Activated effector memory CD4-positive, alpha-beta T cell treated with anti-CD3 and anti-CD28 coated beads, Interleukin-2, amount 50 U/mL, for 16 hours (primary cell): Measurements from ENCODE around the gene JUNB.
A peak's percentile ranks its signal among the peaks of the same experiment; 100 is the strongest.
"Not testable (repeated sequence)": the region's sequence is repeated elsewhere in the genome, so short reads cannot be mapped to it uniquely, and the experiment has no call there.

Experiments used
- DNase-seq: peaks from one replicate; pipeline ENCODE4 v3.0.0-alpha.2; 2020

JUNB gene

GRCh38 chr19:12789904-12790619 is 1.2 kb upstream of the JUNB start:
- peak; percentile 97 for DNase-seq

GRCh38 chr19:12790628-12791344 is 500 bp upstream of the JUNB start:
- no peak for DNase-seq

GRCh38 chr19:12792051-12792852 is 966 bp downstream of the JUNB start:
- DNase-seq = peak; percentile 91

GRCh38 chr19:12792853-12793289 is 1.6 kb downstream of the JUNB start:
- peak; percentile 76 for DNase-seq

- peak; percentile 97 for DNase-seq
Observed at GRCh38 chr19:12793290-12794195, 2.3 kb downstream of the JUNB start.

- DNase-seq = no peak
Observed at GRCh38 chr19:12794196-12794941, 3.1 kb downstream of the JUNB start.

- no peak for DNase-seq
Observed at GRCh38 chr19:12794971-12795381, 3.7 kb downstream of the JUNB start.

GRCh38 chr19:12796146-12797071 is 5.1 kb downstream of the JUNB start:
- DNase-seq = peak; percentile 91

GRCh38 chr19:12797141-12797587 is 5.9 kb downstream of the JUNB start:
- DNase-seq = no peak

- not testable (repeated sequence) for DNase-seq
Observed at GRCh38 chr19:12797607-12798006, 6.3 kb downstream of the JUNB start.

- DNase-seq = no peak
Observed at GRCh38 chr19:12799742-12800465, 8.6 kb downstream of the JUNB start.

GRCh38 chr19:12800466-12800770 is 9.1 kb downstream of the JUNB start:
- DNase-seq = no peak

GRCh38 chr19:12800923-12801465 is 9.7 kb downstream of the JUNB start:
- peak; percentile 73 for DNase-seq

GRCh38 chr19:12801466-12802266 is 10.4 kb downstream of the JUNB start, which contains the start of the genes PRDX2 and THSD8:
TSS of gene PRDX2 (minus strand) at chr19:12801800. CDS start at chr19:12801261, 539 bp downstream.
TSS of gene THSD8 (plus strand) at chr19:12802069. CDS start at chr19:12802072, 3 bp downstream.
- DNase-seq = peak; percentile 90

GRCh38 chr19:12802267-12803106 is 11.2 kb downstream of the JUNB start:
- no peak for DNase-seq

GRCh38 chr19:12804051-12804450 is 12.8 kb downstream of the JUNB start:
- no peak for DNase-seq
